GM12878 (cell line): ENCODE measurements around the gene ADCY10. TPM values are rescaled to one million over a fixed set of nuclear protein-coding genes. Genes with fewer than 3 reads are reported as not detected.

Source experiments
- ATAC-seq: fragments of 200-7000 bp; cut with Tn5 transposase; 3 replicates; pipeline ENCODE4 v1.9.1; 2020; ENCODE audit warnings: mild to moderate bottlenecking, moderate library complexity
- BruUV-seq: library from RNA; stranded (reverse); fragments of 400-500 nt; replicated peaks from 2 replicates; lab custom pipeline; 2021; lab: Mats Ljungman, UMichigan
- CTCF ChIA-PET: fragments of 300-600 bp; sonication (Branson Sonifier 250); formaldehyde crosslinking; extraction: SDS; loops from one replicate; lab custom pipeline; 2021; ENCODE audit warnings: inconsistent platforms; lab: Yijun Ruan, JAX
- POLR2A ChIA-PET: fragments of 350-600 bp; formaldehyde crosslinking; extraction: SDS; loops from one replicate; lab custom pipeline; 2021; ENCODE audit warnings: inconsistent platforms; lab: Charles Lee
- RAD21 ChIA-PET: fragments of 300-600 bp; sonication (Branson Sonifier 250); formaldehyde crosslinking; loops from one replicate; lab custom pipeline; 2023; ENCODE audit warnings: antibody characterized with exemption; ENCODE audit not compliant: unreplicated experiment; lab: Charles Lee
- SMC1A ChIA-PET: fragments of 300-600 bp; sonication (Branson Sonifier 250); formaldehyde crosslinking; loops from one replicate; lab custom pipeline; 2023; ENCODE audit not compliant: unreplicated experiment, uncharacterized antibody; lab: Charles Lee
- DNase-seq: peaks from one replicate; pipeline ENCODE4 v3.0.0-alpha.2; 2011; ENCODE audit warnings: low read depth, low spot score
- FAIRE-seq: peaks from 3 replicates; lab custom pipeline; 2011; peaks lifted over from hg19 to GRCh38; lab: Jason Lieb, UNC
- H2AFZ ChIP-seq: 2 replicates; pipeline ENCODE4 v1.6.0; 2011; ENCODE audit warnings: low read depth, low read length, control low read depth; ENCODE audit not compliant: control insufficient read depth
- H3K27ac ChIP-seq: 2 replicates; pipeline ENCODE4 v1.5.1; 2011; ENCODE audit warnings: control low read depth; ENCODE audit not compliant: control insufficient read depth, insufficient read depth
- H3K27me3 ChIP-seq, 2 experiments: replicated peaks in 1 of 2; 2 replicates each; pipeline versions ENCODE4 v1.6.0 to v1.6.1; 2011; ENCODE audit warnings: low read length in 1 of 2; ENCODE audit not compliant: control insufficient read depth in 2 of 2, insufficient read depth in 2 of 2
- H3K36me3 ChIP-seq, 2 experiments: 2 replicates each; pipeline ENCODE4 v1.5.1; 2011; ENCODE audit warnings: low read length in 1 of 2; ENCODE audit not compliant: control insufficient read depth in 2 of 2, insufficient read depth in 2 of 2
- H3K4me1 ChIP-seq: 2 replicates; pipeline ENCODE4 v1.6.1; 2011; ENCODE audit warnings: mild to moderate bottlenecking, low read length, moderate library complexity, mixed read lengths; ENCODE audit not compliant: control insufficient read depth, insufficient read depth
- H3K4me2 ChIP-seq: 2 replicates; pipeline ENCODE4 v1.6.0; 2011; ENCODE audit warnings: control low read depth; ENCODE audit not compliant: control insufficient read depth, insufficient read depth
- H3K4me3 ChIP-seq: fragments of 200-600 bp; sonication (generic); 2 replicates; pipeline ENCODE4 v1.5.1; 2016
- H3K79me2 ChIP-seq: 2 replicates; pipeline ENCODE4 v1.6.0; 2011; ENCODE audit warnings: low read length; ENCODE audit not compliant: control insufficient read depth, insufficient read depth
- H3K9ac ChIP-seq: 2 replicates; pipeline ENCODE4 v1.8.0; 2011; ENCODE audit warnings: low read length, control low read depth, mixed read lengths; ENCODE audit not compliant: control insufficient read depth, insufficient read depth
- H3K9me3 ChIP-seq: replicated peaks from 3 replicates; pipeline ENCODE4 v1.5.1; 2011; ENCODE audit warnings: mild to moderate bottlenecking, low read length; ENCODE audit not compliant: control insufficient read depth, insufficient read depth
- H4K20me1 ChIP-seq: 2 replicates; pipeline ENCODE4 v1.6.0; 2011; ENCODE audit not compliant: control insufficient read depth, insufficient read depth
- FOS ChIP-seq: IDR thresholded peaks from 3 replicates; pipeline ENCODE4 v1.6.1; 2011; ENCODE audit warnings: borderline replicate concordance; ENCODE audit not compliant: insufficient read length; ENCODE audit errors: extremely low read depth
- HCFC1 ChIP-seq: fragments of 150-350 bp; IDR thresholded peaks from 2 replicates; pipeline ENCODE4 v1.6.1; 2014; ENCODE audit warnings: low read length
- MTA3 ChIP-seq: IDR thresholded peaks from 2 replicates; pipeline ENCODE4 v1.6.1; 2012; ENCODE audit warnings: low read length, inconsistent platforms, borderline replicate concordance
- PML ChIP-seq: IDR thresholded peaks from 2 replicates; pipeline ENCODE4 v1.6.1; 2012; ENCODE audit warnings: low read length, inconsistent platforms
- SMAD1 ChIP-seq: fragments of 450-650 bp; IDR thresholded peaks from 2 replicates; pipeline ENCODE4 v1.6.1; 2018; ENCODE audit warnings: mild to moderate bottlenecking, low read depth; ENCODE audit not compliant: partially characterized antibody
- SRF ChIP-seq, 2 experiments: IDR thresholded peaks; 2 replicates each; pipeline ENCODE4 v1.6.1; 2011; ENCODE audit warnings: low read depth in 2 of 2, low read length in 2 of 2, mild to moderate bottlenecking in 1 of 2, moderate library complexity in 1 of 2
- TBL1XR1 ChIP-seq: IDR thresholded peaks from 2 replicates; pipeline ENCODE4 v1.6.1; 2012; ENCODE audit warnings: low read depth, low read length, improper control_type of control experiment
- ZNF622 ChIP-seq: fragments of 450-650 bp; IDR thresholded peaks from 2 replicates; pipeline ENCODE4 v1.6.1; 2017; ENCODE audit warnings: mild to moderate bottlenecking, inconsistent platforms
- WGBS: methylation state at CpG from one replicate; pipeline ENCODE4 v1.1.6; 2016; ENCODE audit warnings: low lambda C conversion rate; ENCODE audit not compliant: insufficient replicate concordance, insufficient coverage; ENCODE audit errors: missing lambda C conversion rate; 5-methylcytosine and 5-hydroxymethylcytosine counted together
- in situ Hi-C: fragments of 300-500 bp; cut with MboI; formaldehyde crosslinking; loops from 9 replicates; pipeline ENCODE4 v1.14.3; 2018; ENCODE audit warnings: mixed read lengths
- intact Hi-C: fragments of 100-400 bp; cut with micrococcal nuclease; formaldehyde crosslinking; loops from one replicate; pipeline ENCODE4 v1.14.2; 2022; ENCODE audit not compliant: unreplicated experiment
- polyA plus RNA-seq, 11 experiments: library from polyadenylated mRNA; depleted of rRNA in 4 of 11; unstranded in 6 of 11; stranded (reverse) in 5 of 11; fragments of >200 nt; fragmentation: Nextera tagmentation in 4 of 11; fragmentation: Illumina TruSeq in 1 of 11; extraction: Ambion mirVana in 4 of 11; extraction: Trizol in 1 of 11; gene quantifications; 1 replicate in 1 of 11; 2 replicates in 10 of 11; pipeline versions ENCODE4 v1.2.1 to v1.2.3, GENCODE V29; 2011 to 2016; ENCODE audit warnings: inconsistent platforms in 2 of 11, missing spikeins in 2 of 11, low read depth in 1 of 11
- total RNA-seq, 4 experiments: library from RNA; depleted of rRNA in 3 of 4; stranded (reverse); fragments of >200 nt in 3 of 4; fragmentation: Illumina TruSeq in 1 of 4; extraction: Trizol in 1 of 4; gene quantifications; 2 replicates each; pipeline versions ENCODE4 v1.2.1 to v1.2.3, GENCODE V29; 2013 to 2021
- TF ChIP-seq, protein P1 (sequence below): fragments of 150-350 bp; IDR thresholded peaks from 2 replicates; pipeline ENCODE4 v1.6.1; 2014; ENCODE audit warnings: mild to moderate bottlenecking, low read depth, low read length

Gene ADCY10
- total and polyA plus RNA-seq, 10 of the 15 experiments (the other 5 are each of a cell fraction or from before 2014, with no cell fraction given), result 0.13 to 0.22 TPM; not detected in 8

DNA sequence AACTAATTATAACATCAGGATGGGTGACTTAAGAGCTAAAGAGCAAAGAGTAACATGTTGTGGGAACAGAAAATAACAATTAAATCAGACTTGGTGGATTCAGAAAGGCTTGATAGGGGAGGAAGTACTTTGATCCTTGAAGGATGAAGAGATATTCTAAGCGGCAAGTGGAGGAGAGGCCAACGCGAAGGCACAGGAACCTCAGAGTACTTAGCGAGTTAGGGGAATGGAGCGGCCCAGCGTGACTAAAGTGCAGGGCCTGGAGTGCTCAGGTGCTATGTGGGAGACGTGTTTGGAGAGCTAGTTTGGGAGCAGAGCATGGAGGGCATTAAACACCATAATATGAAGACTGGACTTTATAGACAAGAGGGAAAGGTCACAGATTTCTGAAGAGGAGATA lies 64.3 kb downstream of the ADCY10 start:
- POLR2A ChIA-PET, result no interaction called here
- intact Hi-C loops (no loop called here), in situ Hi-C loops (no loop called here)
- Histone ChIP-seq H2AFZ (no peak overlapping the region), H4K20me1 (no peaks in the 10 kb centered on the region), H3K4me3 (no peak overlapping the region), H3K4me1 (no peaks in the 10 kb centered on the region), H3K36me3 (no peaks in the 10 kb centered on the region), H3K79me2 (no peaks in the 10 kb centered on the region), H3K9ac (no peak overlapping the region), H3K27ac (no peak overlapping the region), H3K4me2 (no peak overlapping the region), H3K27me3 (no peaks in the 10 kb centered on the region), H3K9me3 (no peaks in the 10 kb centered on the region)
- ATAC-seq (no peak), DNase-seq (no peak), FAIRE-seq (no peak)
- SMC1A ChIA-PET, result no interaction called here
- RAD21 ChIA-PET, result no interaction called here
- TF ChIP-seq PML (no peak), FOS (no peak), TBL1XR1 (no peak), SMAD1 (no peak), MTA3 (no peak), HCFC1 (no peak), ZNF622 (no peak), SRF (IDR thresholded peaks at IDR 0.05; ENCODE audit: low read depth in 2 of 2, low read length in 2 of 2) (no peak)
- TF ChIP-seq, protein P1, sequence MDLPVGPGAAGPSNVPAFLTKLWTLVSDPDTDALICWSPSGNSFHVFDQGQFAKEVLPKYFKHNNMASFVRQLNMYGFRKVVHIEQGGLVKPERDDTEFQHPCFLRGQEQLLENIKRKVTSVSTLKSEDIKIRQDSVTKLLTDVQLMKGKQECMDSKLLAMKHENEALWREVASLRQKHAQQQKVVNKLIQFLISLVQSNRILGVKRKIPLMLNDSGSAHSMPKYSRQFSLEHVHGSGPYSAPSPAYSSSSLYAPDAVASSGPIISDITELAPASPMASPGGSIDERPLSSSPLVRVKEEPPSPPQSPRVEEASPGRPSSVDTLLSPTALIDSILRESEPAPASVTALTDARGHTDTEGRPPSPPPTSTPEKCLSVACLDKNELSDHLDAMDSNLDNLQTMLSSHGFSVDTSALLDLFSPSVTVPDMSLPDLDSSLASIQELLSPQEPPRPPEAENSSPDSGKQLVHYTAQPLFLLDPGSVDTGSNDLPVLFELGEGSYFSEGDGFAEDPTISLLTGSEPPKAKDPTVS, result no peak
- 73% methylated on average over 7 of the region's 7 CpGs for WGBS
- CTCF ChIA-PET, result no interaction called here
- no TSS peak for BruUV-seq
